ENCODE results near the gene SYNGR4. TPM values are rescaled to one million over a fixed set of nuclear protein-coding genes. Genes with fewer than 3 reads are reported as not detected.

SYNGR4 gene
- total RNA-seq, 1 experiment from 2014 or later, result 0.49 TPM

DNA sequence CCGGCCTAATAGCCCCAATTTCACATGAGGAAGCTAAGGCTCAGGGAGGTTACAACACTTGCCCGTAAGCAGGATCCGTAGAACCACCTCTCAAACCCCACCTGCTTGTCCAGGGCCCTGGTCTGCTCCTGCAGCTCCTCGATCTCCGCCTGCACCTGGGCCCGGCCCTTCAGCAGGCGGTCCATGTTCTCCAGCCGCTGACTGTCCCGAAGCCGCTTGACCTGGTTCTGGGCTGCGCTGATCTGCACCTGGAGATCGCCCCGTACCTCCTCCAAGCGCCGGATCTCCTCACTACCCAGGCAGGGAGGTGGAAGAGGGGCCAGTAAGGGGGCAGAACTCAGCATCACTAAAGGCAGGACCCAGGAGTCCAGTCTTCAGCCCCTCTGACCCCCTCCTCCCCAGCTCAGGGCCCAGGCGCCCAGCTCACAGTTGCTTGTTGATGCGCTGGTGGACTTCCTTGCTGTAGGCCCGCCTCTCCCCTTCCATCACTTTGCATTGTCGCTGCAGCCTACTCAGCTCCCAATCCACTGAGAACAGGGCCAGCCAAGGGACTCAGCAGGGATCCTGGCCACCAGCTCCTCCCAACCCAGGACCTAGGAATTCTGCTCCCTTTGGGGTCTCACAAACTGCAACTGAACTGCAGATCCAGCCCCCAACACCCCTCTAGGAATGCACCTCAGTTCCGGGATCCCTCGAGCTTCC, 45.7 kb upstream of the SYNGR4 start:
- H2AFZ ChIP-seq (ENCODE audit: low read depth, low read length, poor library complexity, severe bottlenecking), result no peak overlapping the region
- CTCF ChIA-PET, result interaction anchor here (10.2 kb wide), 1 partner anchor 15 kb away, joined by 158 read pairs; no protein-coding TSS in a partner anchor
- no peaks in the 10 kb centered on the region for H3K27me3 ChIP-seq (ENCODE audit: insufficient read depth, low read length)
- RAD21 ChIA-PET (ENCODE audit: low non-redundant PET in 1 of 2, low total read pairs in 2 of 2, uncharacterized antibody in 2 of 2, unreplicated experiment in 2 of 2), result interaction anchor here in 1 of 2 experiments (0.6 kb wide), 1 partner anchor 186 kb away, joined by 3 read pairs; no protein-coding TSS in a partner anchor
- no peaks in the 10 kb centered on the region for H4K20me1 ChIP-seq (ENCODE audit: insufficient read depth)
- H3K9ac ChIP-seq (ENCODE audit: low read length), result no peak overlapping the region
- peaks cover 23 to 43% of the 10 kb centered on the region in 2 experiments for H3K4me1 ChIP-seq (ENCODE audit: control insufficient read depth in 1 of 2, insufficient read depth in 2 of 2, low read length in 2 of 2)
- H3K79me2 ChIP-seq (ENCODE audit: insufficient read depth, low read length), result no peaks in the 10 kb centered on the region
- no peaks in the 10 kb centered on the region for H3K36me3 ChIP-seq (ENCODE audit: control insufficient read depth in 1 of 2, insufficient read depth in 2 of 2, low read length in 2 of 2)
- intact Hi-C loops (cut with micrococcal nuclease), result no loop called here
- no peaks in the 10 kb centered on the region for H3K9me2 ChIP-seq (ENCODE audit: insufficient read depth)
- H3K9me3 ChIP-seq (ENCODE audit: control insufficient read depth in 1 of 2, insufficient read depth in 1 of 2, low read depth in 1 of 2, low read length in 2 of 2), result no peaks in the 10 kb centered on the region
- H3K4me2 ChIP-seq (ENCODE audit: low read length), result no peak overlapping the region
- no peak overlapping the region for H3K4me3 ChIP-seq (replicated peaks in 1 of 2; ENCODE audit: low read depth in 1 of 2, low read length in 2 of 2)
- POLR2A ChIA-PET, result interaction anchor here (5.8 kb wide), 1 partner anchor 15 kb away, joined by 53 read pairs; no protein-coding TSS in a partner anchor
- BruUV-seq (replicated peaks), result no TSS peak
- ATAC-seq (no peak), DNase-seq (ENCODE audit: low read depth, low spot score) (no peak)
- H3K27ac ChIP-seq (ENCODE audit: low read depth, low read length), result no peak overlapping the region
- no peak for TF ChIP-seq CBX3 (IDR thresholded peaks at IDR 0.05; ENCODE audit: low read depth)
- TF ChIP-seq, protein P1, sequence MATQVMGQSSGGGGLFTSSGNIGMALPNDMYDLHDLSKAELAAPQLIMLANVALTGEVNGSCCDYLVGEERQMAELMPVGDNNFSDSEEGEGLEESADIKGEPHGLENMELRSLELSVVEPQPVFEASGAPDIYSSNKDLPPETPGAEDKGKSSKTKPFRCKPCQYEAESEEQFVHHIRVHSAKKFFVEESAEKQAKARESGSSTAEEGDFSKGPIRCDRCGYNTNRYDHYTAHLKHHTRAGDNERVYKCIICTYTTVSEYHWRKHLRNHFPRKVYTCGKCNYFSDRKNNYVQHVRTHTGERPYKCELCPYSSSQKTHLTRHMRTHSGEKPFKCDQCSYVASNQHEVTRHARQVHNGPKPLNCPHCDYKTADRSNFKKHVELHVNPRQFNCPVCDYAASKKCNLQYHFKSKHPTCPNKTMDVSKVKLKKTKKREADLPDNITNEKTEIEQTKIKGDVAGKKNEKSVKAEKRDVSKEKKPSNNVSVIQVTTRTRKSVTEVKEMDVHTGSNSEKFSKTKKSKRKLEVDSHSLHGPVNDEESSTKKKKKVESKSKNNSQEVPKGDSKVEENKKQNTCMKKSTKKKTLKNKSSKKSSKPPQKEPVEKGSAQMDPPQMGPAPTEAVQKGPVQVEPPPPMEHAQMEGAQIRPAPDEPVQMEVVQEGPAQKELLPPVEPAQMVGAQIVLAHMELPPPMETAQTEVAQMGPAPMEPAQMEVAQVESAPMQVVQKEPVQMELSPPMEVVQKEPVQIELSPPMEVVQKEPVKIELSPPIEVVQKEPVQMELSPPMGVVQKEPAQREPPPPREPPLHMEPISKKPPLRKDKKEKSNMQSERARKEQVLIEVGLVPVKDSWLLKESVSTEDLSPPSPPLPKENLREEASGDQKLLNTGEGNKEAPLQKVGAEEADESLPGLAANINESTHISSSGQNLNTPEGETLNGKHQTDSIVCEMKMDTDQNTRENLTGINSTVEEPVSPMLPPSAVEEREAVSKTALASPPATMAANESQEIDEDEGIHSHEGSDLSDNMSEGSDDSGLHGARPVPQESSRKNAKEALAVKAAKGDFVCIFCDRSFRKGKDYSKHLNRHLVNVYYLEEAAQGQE (IDR thresholded peaks at IDR 0.05; ENCODE audit: low read depth), result no peak
- no peak for TF ChIP-seq RAD21 (IDR thresholded peaks at IDR 0.05; ENCODE audit: low read depth)
- TF ChIP-seq EZH2phosphoT487 (IDR thresholded peaks at IDR 0.05; ENCODE audit: borderline replicate concordance), result no peak
- TF ChIP-seq CEBPB (IDR thresholded peaks at IDR 0.05; ENCODE audit: low read depth), result no peak
- no peak for TF ChIP-seq JUND (IDR thresholded peaks at IDR 0.05)
- no peak for TF ChIP-seq EGR1 (IDR thresholded peaks at IDR 0.05; ENCODE audit: low read depth)
- no peak for TF ChIP-seq ZNF274 (IDR thresholded peaks at IDR 0.05; ENCODE audit: low read depth, low read length)
- no peak for TF ChIP-seq FOSL1 (IDR thresholded peaks at IDR 0.05; ENCODE audit: low read depth)
- TF ChIP-seq, protein P2, sequence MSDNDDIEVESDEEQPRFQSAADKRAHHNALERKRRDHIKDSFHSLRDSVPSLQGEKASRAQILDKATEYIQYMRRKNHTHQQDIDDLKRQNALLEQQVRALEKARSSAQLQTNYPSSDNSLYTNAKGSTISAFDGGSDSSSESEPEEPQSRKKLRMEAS (IDR thresholded peaks at IDR 0.05), result no peak
- TF ChIP-seq, protein P3, sequence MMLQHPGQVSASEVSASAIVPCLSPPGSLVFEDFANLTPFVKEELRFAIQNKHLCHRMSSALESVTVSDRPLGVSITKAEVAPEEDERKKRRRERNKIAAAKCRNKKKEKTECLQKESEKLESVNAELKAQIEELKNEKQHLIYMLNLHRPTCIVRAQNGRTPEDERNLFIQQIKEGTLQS (IDR thresholded peaks at IDR 0.05), result no peak
- no peak for TF ChIP-seq TCF7L2 (IDR thresholded peaks at IDR 0.05; ENCODE audit: borderline replicate concordance, extremely low read depth, insufficient read depth, insufficient read length)
- no peak for TF ChIP-seq ZFX (IDR thresholded peaks at IDR 0.05)
- TF ChIP-seq, protein P4, sequence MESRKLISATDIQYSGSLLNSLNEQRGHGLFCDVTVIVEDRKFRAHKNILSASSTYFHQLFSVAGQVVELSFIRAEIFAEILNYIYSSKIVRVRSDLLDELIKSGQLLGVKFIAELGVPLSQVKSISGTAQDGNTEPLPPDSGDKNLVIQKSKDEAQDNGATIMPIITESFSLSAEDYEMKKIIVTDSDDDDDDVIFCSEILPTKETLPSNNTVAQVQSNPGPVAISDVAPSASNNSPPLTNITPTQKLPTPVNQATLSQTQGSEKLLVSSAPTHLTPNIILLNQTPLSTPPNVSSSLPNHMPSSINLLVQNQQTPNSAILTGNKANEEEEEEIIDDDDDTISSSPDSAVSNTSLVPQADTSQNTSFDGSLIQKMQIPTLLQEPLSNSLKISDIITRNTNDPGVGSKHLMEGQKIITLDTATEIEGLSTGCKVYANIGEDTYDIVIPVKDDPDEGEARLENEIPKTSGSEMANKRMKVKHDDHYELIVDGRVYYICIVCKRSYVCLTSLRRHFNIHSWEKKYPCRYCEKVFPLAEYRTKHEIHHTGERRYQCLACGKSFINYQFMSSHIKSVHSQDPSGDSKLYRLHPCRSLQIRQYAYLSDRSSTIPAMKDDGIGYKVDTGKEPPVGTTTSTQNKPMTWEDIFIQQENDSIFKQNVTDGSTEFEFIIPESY (IDR thresholded peaks at IDR 0.05; ENCODE audit: extremely low read depth, insufficient replicate concordance, low read length), result no peak
- no peak for TF ChIP-seq SP1 (IDR thresholded peaks at IDR 0.05; ENCODE audit: low read depth)
- TF ChIP-seq POLR2A (IDR thresholded peaks at IDR 0.05; ENCODE audit: borderline replicate concordance, extremely low read depth, insufficient read depth, insufficient read length), result no peak
- no peak for TF ChIP-seq ELF1 (IDR thresholded peaks at IDR 0.05; ENCODE audit: borderline replicate concordance, low read depth)
- TF ChIP-seq YY1 (IDR thresholded peaks at IDR 0.05; ENCODE audit: extremely low read depth, insufficient replicate concordance, low read depth, low read length), result no peak
